Loucy (cell line): Measurements from ENCODE around the gene SNRPD1.

Experiments used
- EZH2phosphoT487 ChIP-seq: fragments of 200-600 bp; IDR thresholded peaks from 2 replicates; pipeline ENCODE4 v1.6.1; 2018; ENCODE audit warnings: antibody characterized with exemption, mild to moderate bottlenecking, moderate library complexity, borderline replicate concordance
- TF ChIP-seq, protein P1 (sequence below): fragments of 200-600 bp; sonication (generic); conservative IDR thresholded peaks from 2 replicates; pipeline ENCODE4 v1.5.1; 2014; ENCODE audit warnings: mild to moderate bottlenecking, antibody characterized with exemption, low read length

DNA sequence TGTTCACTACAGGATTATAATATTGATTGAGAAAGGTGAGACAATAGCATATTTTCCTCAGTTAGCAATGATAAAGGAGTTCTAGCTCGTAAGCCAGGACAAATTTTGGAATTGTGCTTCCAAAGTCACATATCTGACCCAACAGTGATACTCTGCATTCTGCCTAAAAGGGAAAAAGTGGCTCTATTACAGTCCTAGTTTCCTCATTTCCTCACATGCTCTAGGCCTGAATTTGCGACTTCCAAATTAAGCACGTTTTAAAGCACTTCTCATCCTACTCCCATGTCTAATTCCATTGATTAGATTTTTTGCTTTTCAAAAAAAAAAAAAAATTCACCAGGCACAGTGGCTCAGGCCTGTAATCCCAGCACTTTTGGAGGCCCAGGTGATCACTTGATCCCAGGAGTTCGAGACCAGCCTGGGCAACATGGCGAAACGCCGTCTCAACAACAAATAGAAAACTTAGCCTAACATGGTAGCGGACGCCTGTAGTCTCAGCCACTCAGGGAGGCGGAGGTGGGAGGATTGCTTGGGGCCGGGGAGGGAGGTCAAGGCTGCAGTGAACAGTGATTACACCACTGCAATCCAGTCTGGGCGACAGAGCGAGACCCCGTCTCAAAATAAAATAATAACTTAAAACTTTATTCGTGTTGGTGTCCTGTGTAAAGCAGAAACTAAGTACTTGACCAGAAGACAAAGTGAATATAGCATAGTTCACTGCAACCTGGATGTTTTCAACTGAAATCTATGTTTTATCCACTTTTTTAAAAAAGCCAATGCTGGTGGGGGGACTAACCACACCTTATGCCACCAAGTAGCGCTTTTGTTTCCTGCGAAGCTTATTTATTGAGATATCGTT, 13.2 kb upstream of the SNRPD1 start:
- TF ChIP-seq, protein P1, sequence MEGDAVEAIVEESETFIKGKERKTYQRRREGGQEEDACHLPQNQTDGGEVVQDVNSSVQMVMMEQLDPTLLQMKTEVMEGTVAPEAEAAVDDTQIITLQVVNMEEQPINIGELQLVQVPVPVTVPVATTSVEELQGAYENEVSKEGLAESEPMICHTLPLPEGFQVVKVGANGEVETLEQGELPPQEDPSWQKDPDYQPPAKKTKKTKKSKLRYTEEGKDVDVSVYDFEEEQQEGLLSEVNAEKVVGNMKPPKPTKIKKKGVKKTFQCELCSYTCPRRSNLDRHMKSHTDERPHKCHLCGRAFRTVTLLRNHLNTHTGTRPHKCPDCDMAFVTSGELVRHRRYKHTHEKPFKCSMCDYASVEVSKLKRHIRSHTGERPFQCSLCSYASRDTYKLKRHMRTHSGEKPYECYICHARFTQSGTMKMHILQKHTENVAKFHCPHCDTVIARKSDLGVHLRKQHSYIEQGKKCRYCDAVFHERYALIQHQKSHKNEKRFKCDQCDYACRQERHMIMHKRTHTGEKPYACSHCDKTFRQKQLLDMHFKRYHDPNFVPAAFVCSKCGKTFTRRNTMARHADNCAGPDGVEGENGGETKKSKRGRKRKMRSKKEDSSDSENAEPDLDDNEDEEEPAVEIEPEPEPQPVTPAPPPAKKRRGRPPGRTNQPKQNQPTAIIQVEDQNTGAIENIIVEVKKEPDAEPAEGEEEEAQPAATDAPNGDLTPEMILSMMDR, result no peak
- TF ChIP-seq EZH2phosphoT487, result no peak
